Activated T-helper 2 cell treated with anti-CD3 and anti-CD28 coated beads, Interferon-gamma antibody, Interleukin-2, Interleukin-4, amounts not matched to agents 10 μg/mL and 5 μg/mL and 100 μg/mL, durations not matched to agents 14 hours and 24 hours and 36 hours (primary cell): ENCODE data around the gene DPH1. TPM values are rescaled to one million over a fixed set of nuclear protein-coding genes. Genes with fewer than 3 reads are reported as not detected.
"Not testable (repeated sequence)": the region's sequence is repeated elsewhere in the genome, so short reads cannot be mapped to it uniquely, and the experiment has no call there.

Source experiments
- DNase-seq: peaks from one replicate; pipeline ENCODE4 v3.0.0; 2021; ENCODE audit warnings: low spot score
- H3K27ac Mint-ChIP-seq: one replicate; pipeline ENCODE4 v1.8.0; 2021; ENCODE audit warnings: mixed read lengths
- H3K27me3 Mint-ChIP-seq: one replicate; pipeline ENCODE4 v1.8.0; 2021; ENCODE audit warnings: low read depth, mixed read lengths
- H3K36me3 Mint-ChIP-seq: one replicate; pipeline ENCODE4 v1.8.0; 2021; ENCODE audit warnings: low read depth, mixed read lengths
- H3K4me1 Mint-ChIP-seq: one replicate; pipeline ENCODE4 v1.8.0; 2021; ENCODE audit warnings: low read depth, mixed read lengths
- H3K4me3 Mint-ChIP-seq: one replicate; pipeline ENCODE4 v1.8.0; 2021; ENCODE audit warnings: low read depth, mild to moderate bottlenecking, moderate library complexity, mixed read lengths
- H3K9me3 Mint-ChIP-seq: one replicate; pipeline ENCODE4 v1.8.0; 2021; ENCODE audit warnings: mixed read lengths
- intact Hi-C: fragments of 100-400 bp; cut with micrococcal nuclease; formaldehyde crosslinking; loops from one replicate; pipeline ENCODE4 v1.15.1; 2023
- total RNA-seq: library from RNA; stranded (reverse); gene quantifications from 2 replicates; pipeline ENCODE4 v1.2.3, GENCODE V29; 2022

The DPH1 gene
- total RNA-seq, 1 donor from 2014 or later, result 47.5 TPM

DNA sequence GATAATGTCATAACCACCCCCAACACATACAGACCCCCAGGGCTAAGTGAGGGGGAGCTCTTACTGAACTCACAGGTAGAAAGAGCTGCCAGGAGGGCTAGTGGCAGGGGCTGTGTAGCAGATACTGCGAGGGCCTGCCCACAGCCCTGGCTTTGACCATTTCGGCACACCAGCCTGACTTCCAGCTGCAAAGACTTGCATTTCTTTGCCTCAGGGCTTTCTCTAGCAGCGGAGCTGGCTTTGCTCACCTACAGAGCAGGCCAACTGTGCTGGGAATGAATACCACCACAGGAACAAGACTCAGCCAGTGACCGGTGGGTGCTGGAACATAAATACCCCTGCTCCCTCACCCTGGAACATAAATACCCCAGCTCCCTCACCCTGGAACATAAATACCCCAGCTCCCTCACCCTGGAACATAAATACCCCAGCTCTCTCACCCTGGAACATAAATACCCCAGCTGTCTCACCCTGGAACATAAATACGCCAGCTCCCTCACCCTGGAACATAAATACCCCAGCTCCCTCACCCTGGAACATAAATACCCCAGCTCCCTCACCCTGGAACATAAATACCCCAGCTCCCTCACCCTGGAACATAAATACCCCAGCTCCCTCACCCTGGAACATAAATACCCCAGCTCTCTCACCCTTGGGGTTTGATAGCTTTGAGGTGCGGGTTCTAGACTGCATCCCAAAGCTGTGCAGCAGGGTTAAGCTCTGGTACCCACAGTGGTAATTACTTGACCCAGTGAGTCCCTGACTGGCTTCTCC, 16.5 kb upstream of the DPH1 start:
- H3K9me3 Mint-ChIP-seq, H3K27ac Mint-ChIP-seq, DNase-seq, H3K36me3 Mint-ChIP-seq, H3K4me3 Mint-ChIP-seq, H3K4me1 Mint-ChIP-seq, intact Hi-C loops: not testable (repeated sequence)
- H3K27me3 Mint-ChIP-seq, result peaks cover 12% of the 10 kb centered on the region

DNA sequence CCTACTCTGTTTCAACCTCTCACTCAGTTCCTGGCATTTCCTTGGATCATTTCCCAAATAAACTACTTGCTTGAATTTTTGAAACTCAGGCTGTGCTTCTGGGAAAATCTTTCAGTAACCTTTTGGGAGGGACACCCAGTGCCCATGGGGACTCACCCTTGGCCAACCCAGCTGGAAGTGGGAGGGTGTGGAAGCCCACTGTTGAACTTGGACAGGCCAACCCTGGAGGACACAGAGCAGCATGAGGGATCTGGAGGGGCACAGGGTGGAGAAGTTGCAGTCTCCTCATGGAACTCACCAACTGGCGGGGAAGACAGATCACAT, 16.0 kb upstream of the DPH1 start:
- no peaks in the 10 kb centered on the region for H3K9me3 Mint-ChIP-seq
- no peak overlapping the region for H3K27ac Mint-ChIP-seq
- no peak for DNase-seq
- no peaks in the 10 kb centered on the region for H3K36me3 Mint-ChIP-seq
- H3K4me3 Mint-ChIP-seq, result no peak overlapping the region
- H3K27me3 Mint-ChIP-seq, result peaks cover 15% of the 10 kb centered on the region
- intact Hi-C loops, result no loop called here
- H3K4me1 Mint-ChIP-seq, result no peaks in the 10 kb centered on the region

DNA sequence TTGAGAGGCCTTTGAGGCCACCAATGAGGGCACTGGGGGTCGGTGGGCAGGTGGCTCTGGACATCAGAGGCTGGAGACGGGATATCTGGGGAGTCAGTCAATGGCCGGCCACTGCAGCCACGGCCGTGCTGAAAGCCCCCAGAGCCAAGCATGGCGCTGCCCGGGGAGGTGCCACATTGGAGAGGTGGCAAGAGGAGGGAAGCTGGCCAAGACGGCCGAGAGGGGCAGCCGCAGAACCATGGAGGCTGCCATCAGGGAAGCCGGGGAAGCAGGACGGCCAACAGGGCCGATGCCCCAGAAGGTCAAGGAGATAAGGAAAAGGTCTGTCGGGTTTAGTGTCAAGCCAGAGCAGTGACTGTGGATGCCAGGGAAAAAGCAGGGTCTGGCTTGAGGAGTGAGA, 14.6 kb upstream of the DPH1 start:
- intact Hi-C loops, result no loop called here

DNA sequence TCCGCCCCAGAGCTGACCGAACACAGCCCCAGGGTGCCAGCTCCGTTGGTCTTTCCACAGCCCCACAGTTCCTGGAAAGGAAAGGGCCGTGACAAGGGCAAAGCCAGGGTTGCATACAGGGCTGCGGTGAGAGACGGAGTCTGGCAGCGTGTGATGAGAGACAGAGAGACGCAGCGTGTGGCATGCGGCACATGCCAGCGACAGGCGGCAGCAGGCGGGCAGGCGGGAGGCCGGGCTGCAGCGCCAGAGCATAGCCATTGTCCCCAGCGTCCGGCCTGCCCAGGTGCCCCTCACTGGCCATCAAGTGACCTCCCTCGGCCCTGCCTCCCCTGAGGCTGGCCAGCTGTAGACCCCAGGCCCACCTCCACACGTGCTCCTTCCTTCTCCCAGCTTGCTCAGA, 13.5 kb upstream of the DPH1 start:
- H3K36me3 Mint-ChIP-seq, result no peaks in the 10 kb centered on the region
- peaks cover 36% of the 10 kb centered on the region for H3K27me3 Mint-ChIP-seq
- no peaks in the 10 kb centered on the region for H3K4me1 Mint-ChIP-seq
- DNase-seq, result no peak
- H3K27ac Mint-ChIP-seq, result no peak overlapping the region
- H3K4me3 Mint-ChIP-seq, result no peak overlapping the region
- intact Hi-C loops, result no loop called here
- no peaks in the 10 kb centered on the region for H3K9me3 Mint-ChIP-seq

More for the DNA sequence above, 14.6 kb upstream of the DPH1 start:
- H3K27ac Mint-ChIP-seq, result no peak overlapping the region
- no peaks in the 10 kb centered on the region for H3K4me1 Mint-ChIP-seq
- no peak overlapping the region for H3K4me3 Mint-ChIP-seq
- H3K27me3 Mint-ChIP-seq, result peaks cover 26% of the 10 kb centered on the region
- H3K36me3 Mint-ChIP-seq, result no peaks in the 10 kb centered on the region
- H3K9me3 Mint-ChIP-seq, result no peaks in the 10 kb centered on the region
- no peak for DNase-seq

DNA sequence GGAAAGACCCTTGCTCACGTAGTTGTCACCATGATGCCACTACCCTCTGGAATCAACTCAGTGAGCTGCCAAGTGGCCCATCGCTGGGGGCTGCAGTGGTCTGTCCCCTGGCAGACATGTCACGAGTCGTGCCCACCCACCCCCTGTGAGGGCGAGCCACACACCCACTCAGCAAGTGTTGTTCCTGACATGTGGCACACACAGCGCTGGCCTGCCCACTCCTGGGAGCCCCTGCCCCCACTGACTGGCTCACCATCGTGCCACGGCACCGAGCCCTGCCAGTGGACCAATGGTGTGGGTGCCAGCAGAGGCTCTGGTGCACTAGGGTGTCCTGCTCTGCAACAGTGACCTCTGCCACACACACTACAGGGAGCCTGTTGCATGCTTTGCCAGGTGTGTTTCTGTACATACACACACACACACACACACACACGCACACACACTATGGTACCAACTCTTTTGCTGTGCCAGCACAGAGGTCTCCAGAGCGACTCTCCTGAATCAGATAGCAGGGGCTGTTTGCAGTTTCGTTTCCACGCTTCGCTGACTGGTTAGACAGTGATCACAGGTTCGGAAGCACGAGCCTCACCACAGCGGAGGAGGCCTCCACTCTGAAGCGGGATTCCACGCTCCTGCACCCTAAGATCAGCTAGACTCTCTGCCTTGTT, 12.5 kb upstream of the DPH1 start:
- Mint-ChIP-seq H3K27me3 (peaks cover 37% of the 10 kb centered on the region), H3K9me3 (no peaks in the 10 kb centered on the region), H3K4me1 (no peaks in the 10 kb centered on the region), H3K4me3 (no peak overlapping the region), H3K36me3 (no peaks in the 10 kb centered on the region), H3K27ac (no peak overlapping the region)
- DNase-seq, result no peak
- intact Hi-C loops, result no loop called here

DNA sequence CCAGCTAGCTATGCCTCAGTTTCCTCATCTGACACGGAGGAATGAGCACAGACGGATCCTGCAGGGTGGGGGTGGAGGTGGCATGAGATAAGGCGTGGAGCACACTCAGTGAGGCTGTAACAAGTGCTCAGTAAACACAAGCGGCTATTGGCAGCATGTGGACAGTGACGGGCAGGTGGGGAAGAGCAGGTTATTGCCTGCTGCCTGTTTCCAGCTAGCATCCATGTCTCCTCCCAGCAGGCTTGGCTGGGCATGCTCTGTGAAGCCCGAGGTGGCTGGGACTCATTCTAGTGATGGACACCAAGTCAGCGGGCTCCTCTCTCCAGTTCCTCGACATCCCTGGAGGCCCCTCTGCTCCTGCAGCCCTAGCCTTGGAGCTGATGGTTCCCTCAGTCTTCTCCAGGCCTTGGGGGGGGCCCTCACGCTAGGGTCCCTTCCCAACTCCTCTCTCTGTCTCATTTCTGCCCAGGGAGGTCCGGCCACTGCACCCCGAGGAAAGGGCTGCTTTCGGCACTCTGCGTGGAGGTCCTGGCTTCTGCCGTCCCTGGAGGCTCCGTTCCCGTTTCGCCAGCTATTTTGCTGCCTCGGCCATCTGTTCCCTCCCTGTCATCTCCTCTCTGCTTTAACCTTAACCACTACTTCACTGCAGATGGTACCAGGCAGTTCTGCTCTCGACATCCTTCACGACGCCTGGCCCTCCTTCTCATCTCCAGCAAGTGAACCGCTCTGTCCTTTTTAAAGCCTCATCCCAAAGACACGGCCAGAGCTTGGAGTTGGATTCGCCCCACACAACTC, 11.0 kb upstream of the DPH1 start:
- no peak overlapping the region for H3K27ac Mint-ChIP-seq
- peaks cover 46% of the 10 kb centered on the region for H3K27me3 Mint-ChIP-seq
- H3K36me3 Mint-ChIP-seq, result no peaks in the 10 kb centered on the region
- H3K4me3 Mint-ChIP-seq, result no peak overlapping the region
- DNase-seq, result no peak
- intact Hi-C loops, result no loop called here
- no peaks in the 10 kb centered on the region for H3K9me3 Mint-ChIP-seq
- no peaks in the 10 kb centered on the region for H3K4me1 Mint-ChIP-seq

DNA sequence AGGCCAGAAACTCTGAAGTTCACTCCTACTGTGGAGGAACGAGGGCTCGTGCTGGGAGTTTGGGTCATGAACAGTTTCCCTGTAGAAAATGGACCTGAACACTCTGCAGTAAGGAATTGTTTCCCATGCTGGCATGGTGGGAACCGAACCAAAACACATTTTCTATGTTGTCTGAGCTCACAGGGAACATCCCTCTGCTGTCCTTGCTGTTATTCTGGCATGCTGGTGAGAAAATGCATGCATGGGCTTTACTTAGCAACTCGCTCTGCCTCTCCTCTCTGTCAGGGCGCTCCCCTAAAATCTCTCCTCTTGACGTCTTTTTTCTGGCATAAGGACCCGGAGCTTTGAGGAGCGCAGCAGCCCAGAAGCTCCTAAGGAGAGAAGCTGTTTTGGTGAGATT, 10.2 kb upstream of the DPH1 start:
- no peaks in the 10 kb centered on the region for H3K4me1 Mint-ChIP-seq

DNA sequence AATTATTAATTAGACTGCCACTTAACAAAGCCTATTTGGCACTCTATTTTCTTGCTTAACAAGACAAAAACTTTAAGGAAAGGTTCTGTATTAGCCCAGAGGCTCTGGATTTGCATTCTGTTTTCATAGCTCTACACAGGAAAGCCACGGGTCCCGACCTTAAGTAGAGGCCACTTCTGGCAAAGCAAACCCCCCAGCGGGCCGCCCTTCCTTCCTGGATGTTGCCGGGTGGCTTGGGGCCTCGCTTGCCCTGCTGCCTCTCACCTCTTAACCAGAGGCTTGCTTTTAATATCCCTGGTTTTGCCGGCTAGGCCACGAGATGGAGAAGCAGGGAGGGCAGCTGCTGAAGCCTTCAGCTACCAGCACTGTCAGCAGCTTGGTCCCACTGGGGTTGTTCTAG, 9.2 kb upstream of the DPH1 start:
- Mint-ChIP-seq H3K4me3 (no peak overlapping the region), H3K4me1 (no peaks in the 10 kb centered on the region), H3K36me3 (no peaks in the 10 kb centered on the region), H3K27ac (no peak overlapping the region), H3K27me3 (peaks cover 52% of the 10 kb centered on the region), H3K9me3 (no peaks in the 10 kb centered on the region)
- no peak for DNase-seq
- intact Hi-C loops, result no loop called here

More for the DNA sequence above, 10.2 kb upstream of the DPH1 start:
- Mint-ChIP-seq H3K27ac (no peak overlapping the region), H3K36me3 (no peaks in the 10 kb centered on the region), H3K9me3 (no peaks in the 10 kb centered on the region), H3K27me3 (peaks cover 48% of the 10 kb centered on the region), H3K4me3 (no peak overlapping the region)
- intact Hi-C loops, result no loop called here
- DNase-seq, result no peak

DNA sequence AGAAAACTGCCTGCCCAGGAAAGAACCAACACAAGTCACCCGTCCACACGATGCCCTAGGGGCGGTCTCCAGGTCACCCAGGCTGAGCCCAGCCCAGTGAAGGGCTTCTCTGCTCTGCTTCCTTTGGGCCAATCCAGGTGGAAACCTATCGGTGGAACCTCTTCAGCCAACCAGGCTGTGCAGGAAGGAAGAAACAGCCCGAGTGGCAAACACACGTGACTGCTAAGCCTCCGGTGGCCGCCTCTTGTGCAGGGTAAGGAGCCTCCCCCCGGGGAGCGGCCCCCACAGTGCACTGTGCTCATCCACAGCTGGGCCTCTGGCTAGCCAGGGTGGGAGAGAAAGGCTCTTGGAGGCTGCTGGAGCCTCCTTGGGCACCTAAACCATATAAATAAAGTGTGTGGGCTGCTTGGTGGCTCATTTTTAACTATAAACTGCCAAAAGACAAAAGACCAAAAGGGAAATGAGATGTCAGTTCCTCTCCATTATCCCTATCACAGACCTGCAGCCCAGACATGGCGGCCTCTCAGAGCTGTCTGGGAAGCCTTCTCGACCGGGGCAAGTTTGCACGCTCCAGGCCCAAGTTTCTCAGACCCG, 7.2 kb upstream of the DPH1 start:
- DNase-seq, result no peak
- H3K27me3 Mint-ChIP-seq, result peaks cover 65% of the 10 kb centered on the region
- intact Hi-C loops, result no loop called here
- peak overlapping the region; percentile 21 for H3K4me3 Mint-ChIP-seq
- no peaks in the 10 kb centered on the region for H3K36me3 Mint-ChIP-seq
- H3K4me1 Mint-ChIP-seq, result peaks cover 5% of the 10 kb centered on the region
- no peaks in the 10 kb centered on the region for H3K9me3 Mint-ChIP-seq
- no peak overlapping the region for H3K27ac Mint-ChIP-seq

DNA sequence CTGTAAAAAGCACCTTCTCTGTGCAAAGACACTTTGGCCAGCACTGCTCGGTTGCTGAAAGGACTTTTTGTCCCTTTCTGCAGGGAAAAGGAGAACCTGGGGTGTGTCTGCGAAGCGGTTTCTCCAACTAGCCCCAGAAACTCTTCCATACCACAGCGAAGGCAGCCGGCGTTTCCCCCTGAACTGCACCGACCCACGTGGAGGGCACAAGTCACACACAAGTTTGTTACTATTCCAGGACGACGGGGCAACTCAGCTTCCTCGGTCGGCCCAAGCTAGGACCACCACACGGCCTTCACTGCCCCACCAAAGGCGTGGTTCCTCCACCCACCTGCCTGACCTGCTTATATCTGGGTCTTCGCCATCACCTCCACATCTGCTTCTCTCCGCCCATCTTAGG, 6.7 kb upstream of the DPH1 start:
- Mint-ChIP-seq H3K27me3 (peaks cover 65% of the 10 kb centered on the region), H3K36me3 (no peaks in the 10 kb centered on the region), H3K4me1 (peaks cover 5% of the 10 kb centered on the region), H3K4me3 (peak overlapping the region; percentile 21), H3K9me3 (no peaks in the 10 kb centered on the region), H3K27ac (no peak overlapping the region)
- no peak for DNase-seq
- intact Hi-C loops, result no loop called here

DNA sequence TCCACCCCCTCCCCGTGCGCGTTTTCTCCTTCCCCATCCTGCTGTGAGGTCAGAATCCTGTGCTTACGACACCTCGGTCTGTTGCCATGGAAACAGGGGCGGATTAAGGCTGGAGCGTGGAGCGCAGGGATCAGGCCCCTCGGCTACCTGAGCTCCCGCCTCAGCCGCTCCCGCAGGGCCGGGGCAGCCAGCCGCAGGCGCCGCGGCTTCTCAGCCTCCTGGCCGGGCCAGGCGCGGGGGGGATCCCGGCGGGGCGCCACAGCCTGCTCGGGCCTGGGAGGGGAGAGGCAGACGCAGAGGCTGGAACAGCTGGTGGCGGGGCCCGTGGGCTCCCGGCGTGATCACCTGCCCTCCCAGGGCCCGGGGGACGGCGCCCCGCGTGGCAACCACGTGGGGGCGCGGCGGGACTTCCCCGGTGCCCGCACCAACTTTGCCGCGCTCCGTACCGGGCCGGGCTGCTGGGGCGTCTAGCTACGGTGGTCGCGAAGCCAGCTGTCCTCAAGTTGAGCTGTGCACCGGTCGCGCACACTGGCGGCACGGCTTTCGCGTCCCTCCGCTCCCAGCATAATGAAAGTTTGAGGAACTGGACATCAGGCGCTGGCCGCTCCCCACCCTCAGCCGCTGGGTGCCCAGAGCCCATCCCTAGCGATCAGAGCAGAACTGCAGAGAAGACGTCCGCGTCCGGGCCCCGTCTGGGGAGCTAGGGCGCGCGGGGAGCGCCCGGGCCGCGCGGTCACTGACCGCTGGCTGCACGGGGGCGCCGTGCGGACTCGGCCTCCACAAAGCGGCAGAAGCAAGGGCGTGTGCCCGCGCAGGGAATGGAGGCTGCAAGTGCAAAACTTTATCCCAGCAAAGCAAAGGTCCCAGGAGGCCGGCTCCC, 6.0 kb upstream of the DPH1 start:
- no peaks in the 10 kb centered on the region for H3K36me3 Mint-ChIP-seq
- intact Hi-C loops, result no loop called here
- H3K27me3 Mint-ChIP-seq, result peaks cover 67% of the 10 kb centered on the region
- DNase-seq, result no peak
- no peak overlapping the region for H3K27ac Mint-ChIP-seq
- peaks cover 5% of the 10 kb centered on the region for H3K4me1 Mint-ChIP-seq
- no peaks in the 10 kb centered on the region for H3K9me3 Mint-ChIP-seq
- peak overlapping the region; percentile 72 for H3K4me3 Mint-ChIP-seq

DNA sequence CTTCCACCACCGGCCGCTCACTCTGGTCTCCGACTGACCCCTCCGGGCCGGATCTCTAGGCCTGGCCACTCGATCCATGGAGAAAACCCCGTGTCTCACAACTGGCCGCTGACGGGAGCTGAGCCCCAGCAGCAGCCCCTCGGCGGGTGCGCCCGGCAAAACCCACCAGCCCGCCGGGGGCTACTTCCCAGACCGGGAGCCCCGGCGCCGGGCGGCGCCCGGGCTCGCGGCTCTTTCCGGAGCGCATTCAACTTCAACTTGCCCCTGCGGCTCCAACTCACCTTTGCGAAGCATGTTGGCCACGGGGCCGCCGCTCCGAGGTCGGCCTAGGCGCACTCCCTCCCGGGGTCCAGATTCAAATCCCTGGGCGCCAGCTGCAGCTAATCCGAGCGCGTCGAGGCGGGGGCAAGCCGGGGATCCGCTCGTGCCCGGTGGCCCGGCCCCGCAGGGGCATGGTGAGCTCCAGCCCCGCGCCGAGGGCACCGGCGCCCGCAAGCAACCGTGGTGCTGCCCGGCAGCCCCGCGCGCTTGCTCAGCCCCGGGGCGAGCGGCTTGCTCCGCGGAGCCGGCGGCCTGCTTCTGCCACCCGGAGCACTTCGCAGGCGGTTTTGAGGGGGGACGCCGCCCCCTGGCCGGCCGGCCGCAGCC, 5.3 kb upstream of the DPH1 start:
- Mint-ChIP-seq H3K9me3 (no peaks in the 10 kb centered on the region), H3K27ac (no peak overlapping the region), H3K27me3 (peaks cover 63% of the 10 kb centered on the region), H3K4me3 (no peak overlapping the region), H3K4me1 (peaks cover 5% of the 10 kb centered on the region), H3K36me3 (no peaks in the 10 kb centered on the region)
- DNase-seq, result no peak
- intact Hi-C loops, result no loop called here
